Measurements from ENCODE around the gene MAGI1. TPM values are rescaled to one million over a fixed set of nuclear protein-coding genes. Genes with fewer than 3 reads are reported as not detected.

The MAGI1 gene
- total and polyA plus RNA-seq, 10 donors, result 3.5 to 104 (median 62.3) TPM

GRCh38 chr3:65988411-65989180, 50.1 kb downstream of the MAGI1 start:
- TF ChIP-seq POLR2AphosphoS5 (IDR thresholded peaks at IDR 0.05), result no peak
- TF ChIP-seq CTCF (IDR thresholded peaks at IDR 0.05 in 8 of 11, conservative IDR thresholded peaks at IDR 0.05 in 3 of 11), result no peak
- no peak for TF ChIP-seq POLR2A (IDR thresholded peaks at IDR 0.05)
- no peaks in the 10 kb centered on the region for H3K36me3 ChIP-seq
- no peak overlapping the region for H3K4me3 ChIP-seq
- H3K9me3 ChIP-seq, result no peaks in the 10 kb centered on the region
- intact Hi-C loops (cut with DNase I; ENCODE audit: low total_unique reads), result no loop called here
- 81 to 88% (median 85%) methylated on average over 5 of the region's 5 CpGs for WGBS, 5 donors
- no peak overlapping the region for H3K27ac ChIP-seq
- H3K4me1 ChIP-seq, result no peaks in the 10 kb centered on the region
- H3K27me3 ChIP-seq (replicated peaks in 1 of 7), result no peaks in the 10 kb centered on the region
- no peak for DNase-seq

- no peak for DNase-seq
- 81 to 91% (median 86%) methylated on average over 4 of the region's 4 CpGs for WGBS, 5 donors
- H3K4me1 ChIP-seq, result no peaks in the 10 kb centered on the region
- intact Hi-C loops (cut with DNase I; ENCODE audit: low total_unique reads), result no loop called here
- H3K9me3 ChIP-seq, result no peaks in the 10 kb centered on the region
- TF ChIP-seq POLR2AphosphoS5 (IDR thresholded peaks at IDR 0.05) (no peak), POLR2A (IDR thresholded peaks at IDR 0.05) (no peak), CTCF (IDR thresholded peaks at IDR 0.05 in 8 of 11, conservative IDR thresholded peaks at IDR 0.05 in 3 of 11) (no peak)
- H3K4me3 ChIP-seq, result no peak overlapping the region
- no peaks in the 10 kb centered on the region for H3K36me3 ChIP-seq
- H3K27me3 ChIP-seq (replicated peaks in 1 of 7), result no peaks in the 10 kb centered on the region
- H3K27ac ChIP-seq, result no peak overlapping the region
Observed at GRCh38 chr3:65986285-65986684, 52.4 kb downstream of the MAGI1 start.

GRCh38 chr3:65984975-65985374, 53.7 kb downstream of the MAGI1 start:
- intact Hi-C loops (cut with DNase I; ENCODE audit: low total_unique reads), result no loop called here
- no peak for TF ChIP-seq POLR2A (IDR thresholded peaks at IDR 0.05)
- TF ChIP-seq CTCF (IDR thresholded peaks at IDR 0.05 in 8 of 11, conservative IDR thresholded peaks at IDR 0.05 in 3 of 11), result no peak
- no peak for TF ChIP-seq POLR2AphosphoS5 (IDR thresholded peaks at IDR 0.05)
- H3K9me3 ChIP-seq, result no peaks in the 10 kb centered on the region
- 85 to 95% (median 89%) methylated on average over 1 of the region's 1 CpG for WGBS, 5 donors
- peaks cover 0 to 2% (median 0%) of the 10 kb centered on the region in 6 donors for H3K4me1 ChIP-seq
- no peak overlapping the region for H3K27ac ChIP-seq
- H3K36me3 ChIP-seq, result no peaks in the 10 kb centered on the region
- no peaks in the 10 kb centered on the region for H3K27me3 ChIP-seq (replicated peaks in 1 of 7)
- H3K4me3 ChIP-seq, result no peak overlapping the region
- no peak for DNase-seq

- intact Hi-C loops (cut with DNase I; ENCODE audit: low total_unique reads), result no loop called here
- H3K4me1 ChIP-seq, result peaks cover 0 to 20% (median 3%) of the 10 kb centered on the region in 6 donors
- WGBS, 5 donors, result 78 to 95% (median 88%) methylated on average over 1 of the region's 1 CpG
- no peaks in the 10 kb centered on the region for H3K36me3 ChIP-seq
- H3K27ac ChIP-seq, result peak overlapping the region in 2 of 8 donors; percentile 18 to 70
- H3K27me3 ChIP-seq (replicated peaks in 1 of 7), result no peaks in the 10 kb centered on the region
- no peaks in the 10 kb centered on the region for H3K9me3 ChIP-seq
- TF ChIP-seq CTCF (IDR thresholded peaks at IDR 0.05 in 8 of 11, conservative IDR thresholded peaks at IDR 0.05 in 3 of 11) (no peak), POLR2AphosphoS5 (IDR thresholded peaks at IDR 0.05) (no peak), POLR2A (IDR thresholded peaks at IDR 0.05) (no peak)
- DNase-seq, result no peak
- no peak overlapping the region for H3K4me3 ChIP-seq
Observed at GRCh38 chr3:65983100-65983499, 55.6 kb downstream of the MAGI1 start.
